SK-N-SH (cell line): ENCODE measurements around the gene FAM219B. TPM values are rescaled to one million over a fixed set of nuclear protein-coding genes. Genes with fewer than 3 reads are reported as not detected.

ENCODE experiments used
- CTCF ChIA-PET: fragments of 300-600, 350-600 bp; formaldehyde crosslinking; extraction: SDS; loops from one replicate; lab custom pipeline; 2021; lab: Yijun Ruan, JAX
- POLR2A ChIA-PET: fragments of 350-600 bp; sonication (Branson Sonifier 250); formaldehyde crosslinking; extraction: SDS; loops from one replicate; lab custom pipeline; 2020; ENCODE audit warnings: antibody characterized with exemption, inconsistent platforms; lab: Yijun Ruan, JAX
- DNase-seq: peaks from one replicate; pipeline ENCODE4 v3.0.0; 2012
- H2AFZ ChIP-seq: fragments of 200-600 bp; sonication (generic); 2 replicates; pipeline ENCODE4 v1.8.1; 2016; ENCODE audit warnings: antibody characterized with exemption, mild to moderate bottlenecking, low read depth
- H3F3A ChIP-seq: fragments of 200-600 bp; sonication (generic); replicated peaks from 2 replicates; pipeline ENCODE3; 2016; ENCODE audit warnings: antibody characterized with exemption, mild to moderate bottlenecking; ENCODE audit not compliant: insufficient read depth
- H3K27ac ChIP-seq, 2 experiments: fragments of 200-500 bp in 1 of 2; fragments of 200-600 bp in 1 of 2; sonication (Bioruptor generic) in 1 of 2; sonication (generic), shearing (Covaris generic) in 1 of 2; 2 replicates each; pipeline versions ENCODE4 v1.5.1 to v1.6.1; 2014 to 2016; ENCODE audit warnings: low read depth in 2 of 2, inconsistent platforms in 1 of 2, low read length in 1 of 2, mild to moderate bottlenecking in 1 of 2, mixed read lengths in 1 of 2
- H3K27me3 ChIP-seq: fragments of 200-600 bp; sonication (generic), shearing (Covaris generic); 2 replicates; pipeline ENCODE4 v1.6.1; 2016; ENCODE audit warnings: mixed run types; ENCODE audit not compliant: insufficient read depth
- H3K36me3 ChIP-seq, 2 experiments: fragments of 200-500 bp in 1 of 2; fragments of 200-600 bp in 1 of 2; sonication (Bioruptor generic) in 1 of 2; sonication (generic) in 1 of 2; replicated peaks in 1 of 2; 2 replicates each; pipeline versions ENCODE3 to v1.5.1; 2014 to 2016; ENCODE audit warnings: low read length in 1 of 2, mild to moderate bottlenecking in 1 of 2; ENCODE audit not compliant: insufficient read depth in 2 of 2, control insufficient read depth in 1 of 2
- H3K4me1 ChIP-seq, 2 experiments: fragments of 200-500 bp in 1 of 2; fragments of 200-600 bp in 1 of 2; sonication (Bioruptor generic) in 1 of 2; sonication (generic), shearing (Covaris generic) in 1 of 2; 2 replicates each; pipeline versions ENCODE4 v1.5.1 to v1.6.1; 2014 to 2016; ENCODE audit warnings: low read depth in 1 of 2, low read length in 1 of 2, mixed run types in 1 of 2; ENCODE audit not compliant: insufficient read depth in 2 of 2, control insufficient read depth in 1 of 2
- H3K4me2 ChIP-seq: fragments of 200-600 bp; sonication (generic), shearing (Covaris generic); 2 replicates; pipeline ENCODE4 v1.6.1; 2017; ENCODE audit warnings: mixed run types
- H3K4me3 ChIP-seq, 2 experiments: fragments of 200-500 bp in 1 of 2; fragments of 200-600 bp in 1 of 2; sonication (Bioruptor generic) in 1 of 2; sonication (generic), shearing (Covaris generic) in 1 of 2; 2 replicates each; pipeline versions ENCODE4 v1.5.1 to v1.8.1; 2014 to 2016; ENCODE audit warnings: low read depth in 2 of 2, inconsistent platforms in 1 of 2, low read length in 1 of 2, mild to moderate bottlenecking in 1 of 2, mixed read lengths in 1 of 2, moderate library complexity in 1 of 2
- H3K79me2 ChIP-seq: fragments of 200-600 bp; sonication (generic); 2 replicates; pipeline ENCODE4 v1.8.1; 2017; ENCODE audit warnings: mild to moderate bottlenecking; ENCODE audit not compliant: insufficient read depth
- H3K9ac ChIP-seq: fragments of 200-600 bp; sonication (generic); 2 replicates; pipeline ENCODE4 v1.6.1; 2017; ENCODE audit warnings: mixed run types
- H3K9me2 ChIP-seq: fragments of 200-600 bp; sonication (generic); 2 replicates; pipeline ENCODE4 v1.6.1; 2017; ENCODE audit warnings: mixed run types
- H3K9me3 ChIP-seq: fragments of 200-600 bp; sonication (generic); 2 replicates; pipeline ENCODE4 v1.6.1; 2017; ENCODE audit warnings: mixed run types, mild to moderate bottlenecking, moderate library complexity
- H4K20me1 ChIP-seq: fragments of 200-600 bp; sonication (generic); 2 replicates; pipeline ENCODE4 v1.6.1; 2017; ENCODE audit warnings: mild to moderate bottlenecking, mixed run types; ENCODE audit not compliant: insufficient read depth
- CHD2 ChIP-seq: fragments of 150-350 bp; IDR thresholded peaks from 2 replicates; pipeline ENCODE4 v1.6.1; 2018; ENCODE audit warnings: low read length; ENCODE audit not compliant: partially characterized antibody
- ELF1 ChIP-seq: IDR thresholded peaks from 2 replicates; pipeline ENCODE4 v1.4.0; 2012
- EP300 ChIP-seq, 2 experiments: IDR thresholded peaks; 2 replicates each; pipeline versions ENCODE4 v1.4.0 to v1.6.1; 2012; ENCODE audit warnings: borderline replicate concordance in 1 of 2, low read depth in 1 of 2, low read length in 1 of 2
- EZH2phosphoT487 ChIP-seq: fragments of 200-600 bp; sonication (generic); IDR thresholded peaks from 2 replicates; pipeline ENCODE4 v1.6.1; 2017; ENCODE audit warnings: low read depth, mixed run types, mild to moderate bottlenecking, antibody characterized with exemption, moderate library complexity, borderline replicate concordance
- FOSL2 ChIP-seq: IDR thresholded peaks from 2 replicates; pipeline ENCODE4 v1.4.0; 2012; ENCODE audit warnings: low read depth, mild to moderate bottlenecking, moderate library complexity, borderline replicate concordance
- FOXJ3 ChIP-seq: sonication (generic); formaldehyde crosslinking; IDR thresholded peaks from 2 replicates; pipeline ENCODE4 v1.5.1; 2020; ENCODE audit warnings: mild to moderate bottlenecking, missing genetic modification reagents
- GATA2 ChIP-seq: sonication (generic); formaldehyde crosslinking; IDR thresholded peaks from 2 replicates; pipeline ENCODE4 v1.5.0; 2020; ENCODE audit warnings: mild to moderate bottlenecking, missing genetic modification reagents
- IRF3 ChIP-seq: fragments of 150-350 bp; IDR thresholded peaks from 2 replicates; pipeline ENCODE4 v1.6.1; 2016; ENCODE audit warnings: mild to moderate bottlenecking, low read depth, low read length
- JUND ChIP-seq: IDR thresholded peaks from 2 replicates; pipeline ENCODE4 v1.4.0; 2012
- MEF2A ChIP-seq: IDR thresholded peaks from 2 replicates; pipeline ENCODE4 v1.4.0; 2012; ENCODE audit warnings: low read depth, borderline replicate concordance
- NRF1 ChIP-seq: IDR thresholded peaks from 2 replicates; pipeline ENCODE4 v1.6.1; 2012; ENCODE audit warnings: low read depth, mild to moderate bottlenecking, low read length
- PBX3 ChIP-seq: IDR thresholded peaks from 2 replicates; pipeline ENCODE4; 2012
- RAD21 ChIP-seq: IDR thresholded peaks from 2 replicates; pipeline ENCODE4 v1.6.1; 2012; ENCODE audit warnings: mild to moderate bottlenecking, low read length
- RFX5 ChIP-seq: IDR thresholded peaks from 2 replicates; pipeline ENCODE4 v1.6.1; 2012; ENCODE audit warnings: mild to moderate bottlenecking, improper control_type of control experiment, low read length
- RXRA ChIP-seq: IDR thresholded peaks from 2 replicates; pipeline ENCODE4 v1.4.0; 2012; ENCODE audit warnings: low read depth, mild to moderate bottlenecking, borderline replicate concordance
- TAF1 ChIP-seq: IDR thresholded peaks from 2 replicates; pipeline ENCODE4 v1.6.1; 2012; ENCODE audit warnings: low read depth, mild to moderate bottlenecking, low read length, moderate library complexity, borderline replicate concordance
- WGBS: methylation state at CpG from one replicate; pipeline ENCODE4 v1.1.6; 2017; ENCODE audit warnings: low lambda C conversion rate; 5-methylcytosine and 5-hydroxymethylcytosine counted together
- polyA plus RNA-seq, 3 experiments: library from polyadenylated mRNA; depleted of rRNA; stranded (reverse); fragments of >200 nt; gene quantifications; 2 replicates each; pipeline ENCODE4 v1.2.3, GENCODE V29; 2012

FAM219B gene
- polyA plus RNA-seq, 1 of the 3 experiments (the other 2 are of a cell fraction), result 53.0 TPM

- Histone ChIP-seq H3K9me3 (no peaks in the 10 kb centered on the region), H3K4me2 (peak overlapping the region; percentile 90), H3F3A (no peaks in the 10 kb centered on the region), H3K36me3 (peaks cover 5 to 8% of the 10 kb centered on the region in 2 experiments), H3K4me1 (peaks cover 10 to 20% of the 10 kb centered on the region in 2 experiments; a peak in 2 of 4 replicates), H3K27me3 (no peaks in the 10 kb centered on the region), H3K9me2 (no peaks in the 10 kb centered on the region), H4K20me1 (peaks cover 30% of the 10 kb centered on the region), H2AFZ (no peak overlapping the region; the same call in 1 of the 2 replicates)
- CTCF ChIA-PET, result interaction anchor here (2.2 kb wide), 1 partner anchor 29 kb away, joined by 9 read pairs; no protein-coding TSS in a partner anchor
- no peak for DNase-seq
- POLR2A ChIA-PET, result interaction anchor here (1.1 to 1.7 kb wide), 2 partner anchors 10 to 29 kb away, joined by 3 to 7 read pairs; no protein-coding TSS in a partner anchor
- TF ChIP-seq PBX3 (no peak), JUND (no peak), EZH2phosphoT487 (no peak), ELF1 (no peak), GATA2 (CRISPR knock-in tag) (no peak), TAF1 (no peak), FOSL2 (no peak), CHD2 (no peak), FOXJ3 (CRISPR knock-in tag) (no peak), IRF3 (no peak), RXRA (no peak), NRF1 (no peak), RAD21 (no peak), MEF2A (no peak), EP300 (IDR thresholded peaks at IDR 0.05; ENCODE audit: borderline replicate concordance in 1 of 2, low read depth in 1 of 2, low read length in 1 of 2) (no peak), RFX5 (no peak)
- TF ChIP-seq, all 33 proteins: peak for 0
- peak overlapping the region; percentile 84 for H3K9ac ChIP-seq
- WGBS, result 2% methylated on average over 11 of the region's 11 CpGs
- peak overlapping the region; percentile 72 to 88 for H3K4me3 ChIP-seq
- H3K27ac ChIP-seq, result peak overlapping the region; percentile 80 to 84; a peak in 2 of 4 replicates
- H3K79me2 ChIP-seq, result peaks cover 52% of the 10 kb centered on the region
Measured at GRCh38 chr15:74872702-74873035, 34.0 kb downstream of the FAM219B start.
